ENCODE data around the gene SPAG5. TPM values are rescaled to one million over a fixed set of nuclear protein-coding genes. Genes with fewer than 3 reads are reported as not detected.

The SPAG5 gene
- total RNA-seq, 2 donors from 2014 or later: 4.6 to 17.3 TPM

- TF ChIP-seq CTCF (IDR thresholded peaks at IDR 0.05) (no peak), POLR2AphosphoS5 (IDR thresholded peaks at IDR 0.05) (no peak)
- intact Hi-C loops (cut with DNase I): no loop called here
- Histone ChIP-seq H3K27ac (no peak overlapping the region), H3K36me3 (peaks cover 25 to 30% of the 10 kb centered on the region in 2 donors), H3K9me3 (no peaks in the 10 kb centered on the region), H3K4me1 (replicated peaks) (no peaks in the 10 kb centered on the region), H3K4me3 (no peak overlapping the region), H3K27me3 (replicated peaks; ENCODE audit: insufficient read depth) (no peaks in the 10 kb centered on the region)
- 82% methylated on average over 14 of the region's 14 CpGs for WGBS
- DNase-seq (ENCODE audit: low spot score): no peak
Measured at GRCh38 chr17:28634206-28634865, 35.5 kb upstream of the SPAG5 start.

GRCh38 chr17:28626818-28627217, 28.0 kb upstream of the SPAG5 start:
- no peaks in the 10 kb centered on the region for H3K4me1 ChIP-seq (replicated peaks)
- intact Hi-C loops (cut with DNase I): no loop called here
- TF ChIP-seq POLR2A (IDR thresholded peaks at IDR 0.05): no peak
- TF ChIP-seq POLR2AphosphoS5 (IDR thresholded peaks at IDR 0.05): no peak
- no peak for TF ChIP-seq CTCF (IDR thresholded peaks at IDR 0.05)
- no peak overlapping the region for H3K27ac ChIP-seq
- WGBS: 89% methylated on average over 4 of the region's 4 CpGs
- peaks cover 6 to 21% of the 10 kb centered on the region in 2 donors for H3K36me3 ChIP-seq
- no peak for DNase-seq (ENCODE audit: low spot score)
- H3K4me3 ChIP-seq: no peak overlapping the region
- no peaks in the 10 kb centered on the region for H3K27me3 ChIP-seq (replicated peaks; ENCODE audit: insufficient read depth)
- no peaks in the 10 kb centered on the region for H3K9me3 ChIP-seq

GRCh38 chr17:28624148-28624547, 25.3 kb upstream of the SPAG5 start:
- no peak for DNase-seq (ENCODE audit: low spot score)
- H3K4me3 ChIP-seq: no peak overlapping the region
- H3K4me1 ChIP-seq (replicated peaks): no peaks in the 10 kb centered on the region
- H3K27me3 ChIP-seq (replicated peaks; ENCODE audit: insufficient read depth): no peaks in the 10 kb centered on the region
- TF ChIP-seq CTCF (IDR thresholded peaks at IDR 0.05): no peak
- TF ChIP-seq POLR2AphosphoS5 (IDR thresholded peaks at IDR 0.05): no peak
- TF ChIP-seq POLR2A (IDR thresholded peaks at IDR 0.05): no peak
- no peak overlapping the region for H3K27ac ChIP-seq
- peaks cover 17 to 24% of the 10 kb centered on the region in 2 donors for H3K36me3 ChIP-seq
- intact Hi-C loops (cut with DNase I): no loop called here
- 95% methylated on average over 2 of the region's 2 CpGs for WGBS
- no peaks in the 10 kb centered on the region for H3K9me3 ChIP-seq

- intact Hi-C loops (cut with DNase I): no loop called here
- no peak overlapping the region for H3K27ac ChIP-seq
- no peak for TF ChIP-seq CTCF (IDR thresholded peaks at IDR 0.05)
- no peak for TF ChIP-seq POLR2AphosphoS5 (IDR thresholded peaks at IDR 0.05)
- TF ChIP-seq POLR2A (IDR thresholded peaks at IDR 0.05): no peak
- peaks cover 20 to 26% of the 10 kb centered on the region in 2 donors for H3K36me3 ChIP-seq
- no peak overlapping the region for H3K4me3 ChIP-seq
- no peaks in the 10 kb centered on the region for H3K9me3 ChIP-seq
- 88% methylated on average over 4 of the region's 4 CpGs for WGBS
- H3K27me3 ChIP-seq (replicated peaks; ENCODE audit: insufficient read depth): no peaks in the 10 kb centered on the region
- no peaks in the 10 kb centered on the region for H3K4me1 ChIP-seq (replicated peaks)
- DNase-seq (ENCODE audit: low spot score): no peak
Measured at GRCh38 chr17:28623696-28624095, 24.9 kb upstream of the SPAG5 start.

GRCh38 chr17:28622186-28622585, 23.4 kb upstream of the SPAG5 start:
- Histone ChIP-seq H3K27me3 (replicated peaks; ENCODE audit: insufficient read depth) (no peaks in the 10 kb centered on the region), H3K27ac (no peak overlapping the region), H3K36me3 (peaks cover 23 to 36% of the 10 kb centered on the region in 2 donors), H3K4me1 (replicated peaks) (no peaks in the 10 kb centered on the region), H3K4me3 (no peak overlapping the region), H3K9me3 (no peaks in the 10 kb centered on the region)
- no peak for TF ChIP-seq POLR2AphosphoS5 (IDR thresholded peaks at IDR 0.05)
- no peak for TF ChIP-seq CTCF (IDR thresholded peaks at IDR 0.05)
- TF ChIP-seq POLR2A (IDR thresholded peaks at IDR 0.05): no peak
- intact Hi-C loops (cut with DNase I): no loop called here
- WGBS: 88% methylated on average over 3 of the region's 3 CpGs
- no peak for DNase-seq (ENCODE audit: low spot score)

Data from prostate gland (tissue), 2 donors.